Lower lobe of right lung (tissue), 2 donors: Measurements from ENCODE around the gene TIMM23. TPM values are rescaled to one million over a fixed set of nuclear protein-coding genes. Genes with fewer than 3 reads are reported as not detected.
A peak's percentile ranks its signal among the peaks of the same experiment; 100 is the strongest.

Source experiments
- ATAC-seq, 2 donors: fragments of 200-7000 bp; cut with Tn5 transposase; one replicate each; pipeline ENCODE4 v1.9.1; 2020 to 2022; ENCODE audit warnings: mild to moderate bottlenecking in 2 of 2, moderate library complexity in 2 of 2
- DNase-seq: peaks from one replicate; pipeline ENCODE4 v3.0.0-alpha.2; 2020
- H3K27ac ChIP-seq: fragments of 200-600 bp; one replicate; pipeline ENCODE4 v1.8.0; 2022
- H3K27me3 ChIP-seq: fragments of 200-600 bp; one replicate; pipeline ENCODE4 v1.8.0; 2022; ENCODE audit warnings: low read depth
- H3K36me3 ChIP-seq: fragments of 200-600 bp; one replicate; pipeline ENCODE4 v1.8.0; 2022; ENCODE audit warnings: mild to moderate bottlenecking
- H3K4me1 ChIP-seq: fragments of 200-600 bp; one replicate; pipeline ENCODE4 v1.8.0; 2022
- H3K4me3 ChIP-seq: fragments of 200-600 bp; one replicate; pipeline ENCODE4 v1.8.0; 2022; ENCODE audit warnings: mild to moderate bottlenecking
- H3K9me3 ChIP-seq: fragments of 200-600 bp; one replicate; pipeline ENCODE4 v1.8.0; 2022
- intact Hi-C: fragments of 100-400 bp; cut with DNase I; formaldehyde crosslinking; loops from one replicate; pipeline ENCODE4 v1.11.0; 2022
- total RNA-seq: library from RNA; stranded (reverse); fragmentation: NEBNext Ultra II Directional; extraction: Animal tissue kit (Norgen Biotek cat#: 25700); gene quantifications from one replicate; pipeline ENCODE4 v1.2.1, GENCODE V29; 2021
- TF ChIP-seq, protein P1 (sequence below): fragments of 200-600 bp; IDR thresholded peaks from one replicate; pipeline ENCODE4 v1.8.0; 2022; ENCODE audit warnings: antibody characterized with exemption, mild to moderate bottlenecking
- donor health status: DM: no; HTN: yes; CAD: no; lungs with severe emphysema.

TIMM23 gene
- total RNA-seq, 1 donor from 2014 or later, result 34.2 TPM

DNA sequence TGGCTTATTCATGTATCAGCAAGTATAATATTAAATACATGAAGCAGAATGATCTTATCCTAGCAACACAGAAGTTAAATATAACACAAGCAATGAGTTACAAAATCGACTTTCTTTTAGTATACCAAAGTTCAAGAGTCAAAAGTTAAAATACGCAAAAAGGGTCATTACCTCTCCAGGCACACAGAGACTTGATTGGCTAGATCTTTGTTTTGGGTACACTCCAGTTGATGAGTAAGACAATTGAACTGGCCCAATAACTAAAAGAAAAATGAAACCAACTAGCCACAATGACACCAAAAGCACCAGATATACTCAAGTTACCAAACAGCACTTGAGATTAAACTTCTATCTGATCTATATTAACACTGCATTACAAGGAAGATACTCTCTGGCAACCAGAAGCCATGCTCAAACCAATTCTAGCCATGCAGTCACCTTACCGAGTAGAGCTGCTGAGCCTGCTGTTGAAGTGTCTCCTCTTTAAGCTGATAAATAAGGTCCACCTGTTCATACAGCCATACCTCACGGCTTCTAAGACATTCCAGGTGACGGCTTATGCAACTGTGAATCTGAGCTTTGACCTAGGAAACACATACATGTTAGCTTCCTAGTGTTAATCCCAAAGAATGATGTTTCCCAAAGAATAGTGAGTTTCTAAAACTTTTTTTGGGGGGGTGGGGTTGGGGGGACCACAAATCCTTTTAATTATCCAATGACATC lies 42.6 kb downstream of the TIMM23 start:
- Histone ChIP-seq H3K9me3 (no peaks in the 10 kb centered on the region), H3K36me3 (peaks cover 67% of the 10 kb centered on the region), H3K4me1 (peaks cover 38% of the 10 kb centered on the region), H3K27ac (no peak overlapping the region), H3K27me3 (no peaks in the 10 kb centered on the region), H3K4me3 (no peak overlapping the region)
- TF ChIP-seq, protein P1, sequence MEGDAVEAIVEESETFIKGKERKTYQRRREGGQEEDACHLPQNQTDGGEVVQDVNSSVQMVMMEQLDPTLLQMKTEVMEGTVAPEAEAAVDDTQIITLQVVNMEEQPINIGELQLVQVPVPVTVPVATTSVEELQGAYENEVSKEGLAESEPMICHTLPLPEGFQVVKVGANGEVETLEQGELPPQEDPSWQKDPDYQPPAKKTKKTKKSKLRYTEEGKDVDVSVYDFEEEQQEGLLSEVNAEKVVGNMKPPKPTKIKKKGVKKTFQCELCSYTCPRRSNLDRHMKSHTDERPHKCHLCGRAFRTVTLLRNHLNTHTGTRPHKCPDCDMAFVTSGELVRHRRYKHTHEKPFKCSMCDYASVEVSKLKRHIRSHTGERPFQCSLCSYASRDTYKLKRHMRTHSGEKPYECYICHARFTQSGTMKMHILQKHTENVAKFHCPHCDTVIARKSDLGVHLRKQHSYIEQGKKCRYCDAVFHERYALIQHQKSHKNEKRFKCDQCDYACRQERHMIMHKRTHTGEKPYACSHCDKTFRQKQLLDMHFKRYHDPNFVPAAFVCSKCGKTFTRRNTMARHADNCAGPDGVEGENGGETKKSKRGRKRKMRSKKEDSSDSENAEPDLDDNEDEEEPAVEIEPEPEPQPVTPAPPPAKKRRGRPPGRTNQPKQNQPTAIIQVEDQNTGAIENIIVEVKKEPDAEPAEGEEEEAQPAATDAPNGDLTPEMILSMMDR, result no peak
- intact Hi-C loops, result no loop called here
- DNase-seq, result no peak
- ATAC-seq, result no peak

DNA sequence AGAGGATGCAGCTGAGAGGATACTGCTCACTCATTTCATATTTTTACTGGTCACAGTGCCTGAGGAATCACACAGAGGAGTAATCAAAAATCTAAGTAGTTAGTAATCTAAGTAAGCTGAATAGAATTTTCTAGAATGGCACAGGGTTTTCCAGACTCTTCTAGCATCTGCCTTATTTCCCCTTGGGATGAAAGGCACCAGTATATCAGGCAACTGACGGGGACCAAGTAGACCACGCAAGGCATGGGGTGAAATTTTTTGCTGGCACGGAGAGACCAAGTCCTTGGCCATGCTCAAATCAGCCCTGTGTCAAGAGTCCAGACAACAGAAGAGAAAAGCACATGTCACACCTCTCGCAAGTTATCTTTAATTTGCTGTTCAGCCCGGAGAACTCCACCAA lies 43.9 kb downstream of the TIMM23 start:
- Histone ChIP-seq H3K27me3 (no peaks in the 10 kb centered on the region), H3K9me3 (no peaks in the 10 kb centered on the region), H3K4me3 (no peak overlapping the region), H3K27ac (no peak overlapping the region), H3K36me3 (peaks cover 54% of the 10 kb centered on the region), H3K4me1 (peaks cover 51% of the 10 kb centered on the region)
- ATAC-seq (no peak), DNase-seq (no peak)
- intact Hi-C loops, result no loop called here
- TF ChIP-seq, protein P1, result no peak

DNA sequence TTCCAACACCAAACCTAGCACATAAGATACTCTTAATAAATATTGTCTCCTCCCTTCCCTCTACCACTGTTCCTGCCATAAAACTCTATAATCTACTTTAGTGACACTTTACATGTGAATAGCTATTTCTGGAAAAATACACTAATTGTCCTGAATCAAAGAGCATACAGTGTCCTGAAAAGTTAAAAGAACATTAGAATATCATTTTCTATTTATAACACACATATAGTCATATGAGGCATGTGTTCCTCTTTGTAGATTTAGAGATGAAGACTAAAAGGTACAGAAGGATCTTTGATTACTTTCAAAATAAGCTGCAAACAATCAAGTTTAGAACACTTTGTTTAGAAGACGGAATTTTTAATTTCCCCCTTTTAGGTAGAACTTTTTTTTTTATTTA lies 44.5 kb downstream of the TIMM23 start:
- no peaks in the 10 kb centered on the region for H3K27me3 ChIP-seq
- intact Hi-C loops, result no loop called here
- no peak overlapping the region for H3K27ac ChIP-seq
- peaks cover 47% of the 10 kb centered on the region for H3K36me3 ChIP-seq
- H3K4me1 ChIP-seq, result peaks cover 56% of the 10 kb centered on the region
- TF ChIP-seq, protein P1, result no peak
- DNase-seq (no peak), ATAC-seq (no peak)
- H3K4me3 ChIP-seq, result no peak overlapping the region
- no peaks in the 10 kb centered on the region for H3K9me3 ChIP-seq

DNA sequence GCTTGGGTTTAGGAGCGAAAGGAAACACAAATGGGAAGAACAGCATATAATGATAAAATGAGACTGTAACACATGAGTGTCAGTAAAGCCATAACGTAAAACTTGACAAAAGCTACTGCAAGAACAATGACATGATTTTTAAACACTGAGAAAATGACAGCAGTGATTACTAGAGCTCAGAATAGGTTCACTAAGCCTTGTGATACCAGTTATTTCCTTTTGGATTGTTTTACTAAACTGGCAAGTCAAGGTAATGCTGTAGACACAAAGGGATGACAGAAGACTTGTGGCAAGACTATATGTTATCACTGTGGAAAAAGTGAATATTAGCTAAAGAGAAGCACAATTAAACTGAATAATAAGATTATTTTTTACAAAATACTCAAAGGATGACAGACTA lies 45.4 kb downstream of the TIMM23 start:
- Histone ChIP-seq H3K4me1 (peaks cover 59% of the 10 kb centered on the region), H3K36me3 (peaks cover 38% of the 10 kb centered on the region), H3K27ac (peak overlapping the region; percentile 61), H3K4me3 (no peak overlapping the region), H3K27me3 (no peaks in the 10 kb centered on the region), H3K9me3 (no peaks in the 10 kb centered on the region)
- no peak for DNase-seq
- no peak for ATAC-seq
- TF ChIP-seq, protein P1, result no peak
- intact Hi-C loops, result no loop called here

DNA sequence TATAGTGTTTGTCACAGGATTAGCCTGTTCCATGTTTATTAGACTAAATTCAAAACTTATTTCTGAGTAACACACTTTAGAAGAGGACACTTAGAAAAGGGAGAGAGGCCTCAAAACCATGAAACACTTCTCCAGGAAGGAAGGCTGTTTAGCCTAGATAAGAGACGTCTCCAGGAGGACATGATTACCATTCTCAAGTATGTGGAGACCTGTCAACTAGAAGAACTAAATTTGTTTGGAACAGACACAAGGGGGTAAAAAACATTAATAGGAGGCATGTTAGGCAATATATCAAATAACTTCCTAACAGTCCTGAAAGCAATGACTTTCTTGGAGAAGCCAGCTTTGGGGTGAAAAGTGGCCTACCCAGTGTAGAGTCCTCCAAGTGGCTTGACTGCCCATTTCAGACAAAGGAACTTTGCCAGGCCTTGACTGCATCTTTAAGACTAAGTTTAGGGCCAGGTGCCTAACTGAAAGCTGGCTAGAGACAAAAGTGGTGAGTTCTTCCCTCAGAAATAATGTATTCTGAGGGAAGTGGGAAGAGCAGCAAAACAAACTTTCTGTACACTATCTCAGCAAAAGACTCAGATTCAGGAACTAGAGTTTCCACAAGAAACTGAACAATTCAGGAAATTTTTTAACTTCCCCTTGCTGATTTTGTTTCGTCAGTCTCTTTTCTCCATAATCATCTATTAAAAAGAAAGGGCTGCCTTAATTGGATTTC lies 46.3 kb downstream of the TIMM23 start:
- Histone ChIP-seq H3K27ac (peak overlapping the region; percentile 61), H3K27me3 (no peaks in the 10 kb centered on the region)

More for the DNA sequence above, 46.3 kb downstream of the TIMM23 start:
- TF ChIP-seq, protein P1, result no peak
- peaks cover 67% of the 10 kb centered on the region for H3K4me1 ChIP-seq
- H3K36me3 ChIP-seq, result peaks cover 29% of the 10 kb centered on the region
- intact Hi-C loops, result no loop called here
- H3K4me3 ChIP-seq, result peak overlapping the region; percentile 1
- no peak for ATAC-seq
- DNase-seq, result no peak
- H3K9me3 ChIP-seq, result no peaks in the 10 kb centered on the region
